Erythroblast (primary cell): ENCODE data around the gene GABRR2.
A peak's percentile ranks its signal among the peaks of the same experiment; 100 is the strongest.

Source experiments
- DNase-seq, 2 experiments: peaks; one replicate each; lab custom pipeline; 2025; lab: John Stamatoyannopoulos, UW
- GATA1 ChIP-seq: IDR thresholded peaks from 2 replicates; pipeline ENCODE4 v1.6.1; 2011; ENCODE audit warnings: low read depth, mild to moderate bottlenecking, control low read depth, low read length, moderate library complexity
- POLR2A ChIP-seq: IDR thresholded peaks from 2 replicates; pipeline ENCODE4 v1.6.1; 2011; ENCODE audit warnings: mild to moderate bottlenecking, low read length

GABRR2 gene

GRCh38 chr6:89350281-89350966 is 35.3 kb upstream of the GABRR2 start:
- peak; percentile 18 to 28 for DNase-seq
- TF ChIP-seq GATA1, result no peak

- TF ChIP-seq GATA1 (no peak), POLR2A (no peak)
- no peak for DNase-seq
Observed at GRCh38 chr6:89348372-89348771, 33.3 kb upstream of the GABRR2 start.

GRCh38 chr6:89347825-89348224 is 32.7 kb upstream of the GABRR2 start:
- TF ChIP-seq POLR2A (no peak), GATA1 (no peak)
- peak; percentile 9 to 12 for DNase-seq

GRCh38 chr6:89346433-89346832 is 31.3 kb upstream of the GABRR2 start:
- DNase-seq, result no peak
- TF ChIP-seq POLR2A (no peak), GATA1 (no peak)

GRCh38 chr6:89339565-89339964 is 24.5 kb upstream of the GABRR2 start:
- no peak for DNase-seq
- TF ChIP-seq POLR2A (no peak), GATA1 (no peak)

- no peak for DNase-seq
- no peak for TF ChIP-seq POLR2A
- no peak for TF ChIP-seq GATA1
Observed at GRCh38 chr6:89335164-89335563, 20.1 kb upstream of the GABRR2 start.

- TF ChIP-seq GATA1, result no peak
- no peak for TF ChIP-seq POLR2A
- no peak for DNase-seq
Observed at GRCh38 chr6:89330910-89331309, 15.8 kb upstream of the GABRR2 start.

GRCh38 chr6:89328976-89329375 is 13.9 kb upstream of the GABRR2 start:
- TF ChIP-seq GATA1, result no peak
- no peak for TF ChIP-seq POLR2A

GRCh38 chr6:89324304-89324703 is 9.2 kb upstream of the GABRR2 start:
- TF ChIP-seq POLR2A, result no peak
- TF ChIP-seq GATA1, result no peak
- no peak for DNase-seq

More at GRCh38 chr6:89328976-89329375, 13.9 kb upstream of the GABRR2 start:
- no peak for DNase-seq

GRCh38 chr6:89323511-89323971 is 8.4 kb upstream of the GABRR2 start:
- no peak for DNase-seq
- no peak for TF ChIP-seq GATA1
- TF ChIP-seq POLR2A, result no peak

GRCh38 chr6:89321131-89321970 is 6.3 kb upstream of the GABRR2 start:
- peak; percentile 23 to 70 for DNase-seq
- TF ChIP-seq POLR2A, result peak; percentile 29
- no peak for TF ChIP-seq GATA1

GRCh38 chr6:89320012-89320559 is 5.0 kb upstream of the GABRR2 start:
- no peak for DNase-seq
- TF ChIP-seq POLR2A (no peak), GATA1 (no peak)

GRCh38 chr6:89317067-89317466 is 2.0 kb upstream of the GABRR2 start:
- TF ChIP-seq POLR2A (no peak), GATA1 (no peak)
- no peak for DNase-seq

- TF ChIP-seq GATA1 (no peak), POLR2A (no peak)
- no peak for DNase-seq
Observed at GRCh38 chr6:89314692-89315091, 407 bp downstream of the GABRR2 start.

GRCh38 chr6:89313006-89313405 is 2.1 kb downstream of the GABRR2 start:
- no peak for DNase-seq
- no peak for TF ChIP-seq POLR2A
- no peak for TF ChIP-seq GATA1
